Amygdala (tissue), 56 donors: Measurements from ENCODE around the gene PRKCE.
A peak's percentile ranks its signal among the peaks of the same experiment; 100 is the strongest.
"Not testable (repeated sequence)": the region's sequence is repeated elsewhere in the genome, so short reads cannot be mapped to it uniquely, and the experiment has no call there.

Source experiments
- DNase-seq, 56 donors: peaks; one replicate each; lab custom pipeline; 2025; lab: John Stamatoyannopoulos, UW

PRKCE gene

GRCh38 chr2:45917561-45918176, 266.2 kb downstream of the PRKCE start:
- not testable (repeated sequence) for DNase-seq

DNA sequence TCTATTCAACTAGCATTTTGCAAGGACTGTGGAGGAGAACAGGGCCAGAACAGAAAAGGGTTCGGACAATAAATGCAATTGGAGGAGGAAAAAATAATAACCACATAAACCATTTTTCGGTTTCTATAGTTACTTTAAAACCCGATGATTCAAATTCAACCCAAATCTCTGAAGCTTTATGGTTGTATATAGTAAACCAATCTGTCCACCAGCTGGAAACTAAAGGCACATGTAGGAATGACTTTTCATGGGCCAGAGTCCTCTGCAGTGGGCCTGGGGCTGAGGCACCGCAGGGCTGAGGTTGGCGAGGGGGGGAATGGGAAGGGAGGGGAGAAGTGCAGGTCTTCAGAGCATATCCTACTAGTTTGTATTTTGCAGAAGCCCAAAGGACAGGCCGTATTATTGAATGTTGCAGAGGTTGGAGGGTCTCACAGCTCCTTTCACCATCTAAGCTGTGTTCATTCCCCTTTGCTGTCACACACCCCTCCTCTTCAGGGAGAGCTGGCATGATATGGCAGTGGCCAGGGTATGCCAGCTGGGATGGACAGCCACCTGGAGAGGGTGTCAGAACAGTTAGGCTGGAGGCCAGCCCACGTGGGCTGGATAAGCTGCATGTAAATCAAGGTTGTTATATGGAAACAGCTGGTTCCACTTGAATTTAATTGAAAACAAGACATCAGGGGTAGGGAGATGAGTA, 267.1 kb downstream of the PRKCE start:
- DNase-seq = no peak

- no peak for DNase-seq
Observed at GRCh38 chr2:45919160-45919650, 267.7 kb downstream of the PRKCE start.

- no peak for DNase-seq
Observed at GRCh38 chr2:45919711-45920111, 268.2 kb downstream of the PRKCE start.

GRCh38 chr2:45921921-45922320, 270.4 kb downstream of the PRKCE start:
- DNase-seq = no peak

DNA sequence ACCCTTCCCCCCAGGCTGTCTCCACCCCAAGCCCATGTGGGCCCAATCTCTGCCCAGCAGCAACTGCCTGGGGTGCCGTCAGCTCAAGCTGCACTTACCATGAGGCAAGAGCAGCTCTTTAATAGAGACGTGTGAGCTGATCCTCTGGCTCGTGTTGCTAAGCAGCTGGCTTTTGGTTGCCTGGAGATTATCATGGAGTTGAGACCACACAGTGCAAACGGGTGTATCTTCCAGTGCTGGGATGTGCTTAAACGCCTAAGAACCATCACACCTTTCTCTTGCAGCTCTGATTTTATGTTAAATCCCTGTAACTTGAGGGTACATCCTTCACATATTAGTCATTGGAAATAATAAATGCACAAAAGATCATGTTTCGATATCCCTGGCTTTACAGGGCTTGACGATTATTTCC, 271.1 kb downstream of the PRKCE start:
- peak in 9 of 56 donors; percentile 6 to 46 (median 16) for DNase-seq

GRCh38 chr2:45923701-45924100, 272.2 kb downstream of the PRKCE start:
- DNase-seq = no peak

GRCh38 chr2:45925026-45925425, 273.6 kb downstream of the PRKCE start:
- DNase-seq = no peak

DNA sequence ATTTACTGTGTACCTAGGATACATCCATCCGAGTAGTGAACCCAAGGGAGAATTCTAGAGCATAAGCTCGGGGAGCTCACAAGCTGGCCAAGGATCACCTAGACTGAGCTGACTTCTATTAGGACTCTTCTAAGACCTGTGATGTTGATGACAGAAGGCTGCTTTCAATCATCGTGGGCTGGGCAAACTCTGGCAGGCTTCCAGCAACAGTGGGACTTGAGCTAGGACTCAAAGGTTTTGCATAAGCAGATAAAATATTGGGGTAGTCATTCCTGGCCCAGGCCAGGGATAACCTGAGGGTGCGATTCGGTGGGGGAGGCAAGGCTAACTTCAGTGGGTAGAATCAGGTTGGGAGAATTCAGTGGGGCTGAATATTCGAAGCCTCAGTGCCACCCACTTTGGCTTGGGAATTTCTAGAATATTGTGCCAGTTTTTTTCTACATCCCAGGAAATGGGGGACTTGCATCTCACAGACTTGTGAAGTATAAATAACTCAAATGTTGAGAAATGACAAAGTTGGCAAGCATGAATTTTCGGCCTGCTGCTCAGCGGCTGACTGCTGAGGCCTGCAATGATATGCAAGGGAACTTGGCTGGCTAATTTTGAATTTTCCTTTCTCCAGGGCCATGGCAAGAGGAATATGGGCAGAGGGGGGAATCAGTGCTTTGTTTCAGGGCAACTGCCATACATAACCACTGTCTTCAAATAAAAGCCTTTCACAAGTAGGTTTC, 274.3 kb downstream of the PRKCE start:
- DNase-seq = peak in 4 of 56 donors; percentile 16 to 30 (median 23)

DNA sequence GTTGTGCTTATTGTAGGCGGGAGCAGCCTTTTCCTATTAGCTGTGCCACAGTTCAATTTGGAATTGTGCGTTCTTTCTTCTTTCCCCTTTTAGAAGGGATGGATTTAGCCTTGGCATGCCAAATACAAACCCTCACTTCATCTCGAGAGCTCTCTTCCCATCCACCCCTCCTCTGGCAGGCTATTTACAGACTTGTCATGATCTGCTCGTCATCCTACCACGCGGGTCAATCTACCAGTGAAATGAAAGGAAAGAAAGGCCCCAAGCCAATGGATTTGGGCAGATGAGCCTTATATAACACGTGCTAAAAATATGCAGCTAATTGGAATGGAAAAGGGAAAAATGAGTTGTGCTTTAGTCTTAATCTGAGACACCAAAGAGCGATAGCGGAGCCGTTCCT, 277.5 kb downstream of the PRKCE start:
- peak in 31 of 56 donors; percentile 10 to 83 (median 44) for DNase-seq

DNA sequence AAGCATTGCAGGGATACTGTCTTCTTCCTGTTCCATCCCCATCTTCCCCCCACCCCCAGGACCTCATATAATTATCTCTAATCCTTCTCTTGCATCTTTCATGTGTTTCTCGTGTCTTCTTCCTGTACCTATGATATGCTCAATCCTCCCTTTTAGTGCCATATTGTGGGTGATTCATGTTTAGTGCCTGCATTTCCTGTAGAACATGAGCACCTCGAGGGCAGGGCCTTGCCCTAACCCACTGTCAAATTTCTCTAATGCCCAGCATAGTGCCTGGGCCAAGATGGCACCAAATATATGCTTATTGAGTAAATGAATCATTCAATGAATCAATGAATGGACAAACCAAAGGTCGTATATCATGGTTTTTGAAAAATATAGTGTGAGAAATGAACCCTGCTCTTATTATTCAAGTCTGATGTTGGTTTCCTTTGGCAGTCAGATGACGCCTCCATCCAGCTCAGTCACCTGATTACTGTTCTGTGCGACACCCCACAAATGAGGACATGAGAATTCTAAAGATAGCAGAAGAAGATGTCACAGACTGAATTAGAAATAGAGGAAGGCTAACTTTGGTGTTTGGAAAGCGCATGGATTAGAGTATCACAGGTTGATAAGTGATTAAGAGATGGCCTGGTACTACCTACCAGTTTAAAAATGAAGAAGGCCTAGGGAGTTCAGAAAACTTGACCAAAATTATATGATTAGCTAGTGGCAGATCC, 278.4 kb downstream of the PRKCE start:
- DNase-seq = peak in 3 of 56 donors; percentile 12 to 18 (median 12)

DNA sequence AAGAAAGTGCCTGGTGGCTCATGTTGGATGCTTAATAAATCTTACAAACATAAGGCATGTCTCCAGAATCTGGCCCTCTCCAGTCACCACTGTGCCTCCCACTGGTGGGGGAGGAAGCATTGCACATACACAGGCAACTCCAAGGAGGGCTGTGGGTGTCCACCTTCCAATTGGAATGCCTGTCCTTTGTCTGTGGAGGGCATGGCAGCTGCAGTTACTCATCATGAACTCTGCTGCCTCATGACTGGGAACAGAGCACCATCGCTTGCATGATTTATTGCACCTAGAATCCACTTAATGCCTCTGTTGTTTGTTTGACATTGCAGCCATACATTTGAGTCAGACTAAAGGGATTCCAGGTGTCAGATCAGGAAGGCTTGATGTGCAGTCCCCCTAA, 278.9 kb downstream of the PRKCE start:
- peak in 1 of 56 donors; percentile 6 for DNase-seq

- no peak for DNase-seq
Observed at GRCh38 chr2:45932278-45932975, 281.0 kb downstream of the PRKCE start.

DNA sequence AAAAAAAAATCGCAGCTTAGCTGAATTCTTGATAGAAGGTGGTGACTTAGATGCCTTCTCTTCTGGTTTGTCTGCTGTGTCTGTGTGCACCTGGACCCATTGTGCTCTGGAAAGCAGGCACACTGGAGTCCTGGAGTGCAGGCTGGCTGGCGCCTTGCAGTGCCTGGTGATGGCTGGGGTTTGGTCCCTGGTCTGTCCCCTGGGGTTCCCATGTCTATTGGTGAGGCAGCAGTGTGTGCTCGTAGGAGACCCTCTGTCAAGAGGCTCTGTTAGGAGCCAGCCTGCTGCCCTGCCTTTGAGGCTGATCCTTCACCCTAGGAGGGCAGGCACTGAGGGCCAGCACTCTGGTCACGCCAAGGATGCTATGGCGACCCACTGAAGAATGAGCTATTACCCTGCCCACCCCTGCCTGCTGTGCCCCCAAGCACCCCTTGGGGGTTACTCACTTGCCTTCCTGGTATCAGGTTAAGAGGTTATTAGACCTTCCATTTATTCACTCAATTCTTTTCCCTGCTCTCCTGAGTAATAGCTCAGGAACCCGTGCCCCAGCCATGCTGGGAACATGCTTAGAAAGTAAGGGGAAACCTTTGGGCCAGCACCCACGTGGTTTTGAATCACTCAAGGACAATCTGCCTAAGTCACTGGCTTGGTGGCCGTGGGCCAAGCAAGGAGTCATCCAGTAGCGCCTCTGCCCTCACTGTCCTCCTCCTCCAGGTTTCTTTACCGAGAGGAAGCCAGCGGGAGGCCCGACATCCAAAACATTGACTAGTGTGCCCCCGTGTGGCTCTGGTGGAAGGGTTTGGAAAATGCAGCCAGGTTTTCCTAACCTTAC, 284.5 kb downstream of the PRKCE start:
- DNase-seq = peak in 54 of 56 donors; percentile 8 to 92 (median 57)

DNA sequence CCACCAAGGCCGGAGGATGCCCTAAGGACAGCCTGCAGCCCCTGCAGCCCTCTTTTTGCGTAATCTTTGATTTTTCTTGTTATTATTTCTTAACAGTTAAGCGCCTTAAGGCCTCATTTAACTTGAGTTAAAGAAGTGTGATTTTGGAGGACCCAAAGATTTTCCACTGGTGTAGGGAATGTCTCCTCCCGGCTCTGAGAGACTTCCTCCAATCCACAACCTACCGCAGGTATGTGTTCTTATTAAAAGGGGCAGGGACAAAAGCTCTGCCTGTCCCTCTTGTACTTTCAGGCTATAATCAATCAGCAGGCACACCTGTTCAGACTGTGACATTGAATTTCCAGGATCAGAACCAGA, 285.1 kb downstream of the PRKCE start:
- no peak for DNase-seq

DNA sequence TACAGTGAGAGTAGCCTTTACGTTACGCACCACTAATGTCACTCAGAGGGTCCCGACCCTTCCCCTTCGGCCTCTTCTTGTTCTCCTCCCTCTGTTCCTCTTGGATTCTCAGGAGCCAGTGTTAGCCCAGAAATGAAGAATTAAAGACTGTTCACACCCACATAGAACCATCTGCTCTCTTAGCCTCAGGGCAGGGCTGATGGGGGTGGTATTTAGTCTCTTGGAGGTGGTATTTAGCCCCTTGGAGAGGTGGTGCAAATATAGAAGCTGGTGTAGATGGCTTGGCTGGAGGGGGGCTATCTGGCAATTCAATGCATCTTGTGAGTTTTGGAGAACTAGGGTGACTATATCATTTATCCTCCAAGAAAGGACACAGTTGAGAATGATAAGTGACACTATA, 286.5 kb downstream of the PRKCE start:
- no peak for DNase-seq

DNA sequence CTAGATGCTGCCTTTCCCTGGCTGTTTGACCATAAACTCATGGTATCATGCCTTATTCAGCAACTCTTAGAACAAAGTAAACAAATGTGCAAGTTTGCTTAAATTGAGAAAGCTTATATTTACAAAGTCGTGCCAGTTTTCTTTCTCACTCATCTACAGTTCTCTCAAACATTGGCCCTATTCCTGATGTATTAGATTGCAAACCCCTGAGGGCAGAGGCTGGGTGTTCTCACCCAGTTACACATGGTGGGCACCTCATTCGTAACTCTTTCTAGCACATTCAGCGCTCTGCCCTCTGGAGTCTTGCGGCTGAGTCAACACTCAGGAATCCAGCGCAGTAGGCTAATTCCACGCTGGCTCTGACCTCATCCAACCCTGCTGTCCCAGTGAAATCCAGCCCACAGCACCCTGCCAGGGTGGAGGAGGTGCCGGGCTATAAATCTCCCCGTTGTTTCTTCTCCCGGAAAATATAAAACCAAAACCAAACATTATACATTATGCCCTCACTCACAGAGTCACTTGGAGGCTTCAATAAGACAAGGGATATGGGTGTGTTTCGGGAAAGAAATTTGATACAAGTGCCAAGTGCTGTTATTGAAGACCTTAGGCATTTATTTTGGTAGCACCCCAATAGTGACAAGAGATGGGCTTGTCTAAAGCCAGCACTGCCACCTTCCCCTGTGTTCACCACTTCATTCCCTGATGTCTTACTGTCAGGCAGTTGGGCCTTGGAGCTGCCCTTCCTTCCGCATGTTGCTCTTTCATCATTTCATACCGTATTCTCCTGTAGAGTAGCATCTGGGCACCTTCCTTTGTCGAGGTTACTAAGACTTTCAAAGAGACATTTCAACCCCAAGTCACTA, 287.4 kb downstream of the PRKCE start:
- no peak for DNase-seq

DNA sequence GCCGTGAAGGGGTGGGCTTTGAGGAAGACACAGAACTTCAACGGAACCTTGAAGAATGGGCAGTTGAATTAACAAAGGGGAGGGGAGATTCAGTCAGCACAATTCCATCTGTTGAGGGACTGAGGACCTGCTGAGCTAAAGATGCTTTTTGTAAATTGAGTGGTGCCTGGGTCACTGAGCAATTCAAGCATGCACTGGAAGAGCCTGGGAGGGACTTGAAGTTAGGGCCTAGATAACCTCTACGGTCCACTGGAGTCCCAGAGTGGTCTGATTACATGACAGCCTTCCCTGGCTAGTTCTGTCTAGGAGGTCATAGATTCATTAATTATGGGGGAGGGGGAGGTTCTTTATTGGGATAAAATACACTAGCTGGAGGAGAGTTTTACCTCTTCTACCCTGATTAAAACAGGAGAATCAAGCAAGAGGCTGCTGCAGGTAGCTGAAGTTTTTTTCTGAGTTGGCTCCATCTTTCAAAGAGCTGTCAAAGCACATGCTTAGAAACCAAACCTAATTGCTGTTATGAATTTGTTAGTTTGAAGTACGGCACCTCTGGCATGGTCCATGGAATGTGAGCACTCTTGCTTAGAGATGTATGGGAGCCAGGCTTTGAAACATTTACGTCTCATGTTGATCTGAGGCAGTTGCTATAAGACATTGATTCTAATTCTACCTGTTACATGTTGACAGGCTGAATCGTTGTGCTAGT, 290.2 kb downstream of the PRKCE start:
- no peak for DNase-seq
